SK-N-SH treated with all-trans-retinoic acid at 6 μM for 48 hours (cell line): ENCODE data around the gene ITPKB.

Source experiments
- ATAC-seq: fragments of 200-7000 bp; cut with Tn5 transposase; 3 replicates; pipeline ENCODE4 v1.9.1; 2020; ENCODE audit warnings: mild to moderate bottlenecking, moderate library complexity
- ARNTL ChIP-seq: fragments of 450-650 bp; formaldehyde crosslinking; IDR thresholded peaks from 2 replicates; pipeline ENCODE4 v1.5.0; 2020; ENCODE audit warnings: low read depth, mild to moderate bottlenecking, moderate library complexity, borderline replicate concordance
- BACH2 ChIP-seq: fragments of 250-450 bp; sonication (Bioruptor Pico); IDR thresholded peaks from 2 replicates; pipeline ENCODE4 v1.9.0; 2021; ENCODE audit warnings: mild to moderate bottlenecking, borderline replicate concordance
- CREB5 ChIP-seq: fragments of 250-450 bp; sonication (Bioruptor Pico); IDR thresholded peaks from 2 replicates; pipeline ENCODE4 v1.5.1; 2020; ENCODE audit warnings: low read depth, mild to moderate bottlenecking, moderate library complexity
- CSDC2 ChIP-seq: fragments of 250-450 bp; sonication (Bioruptor Pico); IDR thresholded peaks from 2 replicates; pipeline ENCODE4 v1.5.0; 2020; ENCODE audit warnings: mild to moderate bottlenecking, moderate library complexity
- CSRNP3 ChIP-seq: fragments of 250-450 bp; sonication (Bioruptor Pico); IDR thresholded peaks from 2 replicates; pipeline ENCODE4 v1.5.1; 2021; ENCODE audit warnings: mild to moderate bottlenecking, moderate library complexity
- ESRRG ChIP-seq: fragments of 250-450 bp; sonication (Bioruptor Pico); IDR thresholded peaks from 2 replicates; pipeline ENCODE4 v1.6.1; 2021; ENCODE audit warnings: mild to moderate bottlenecking
- GLIS3 ChIP-seq: fragments of 250-450 bp; sonication (Bioruptor Pico); IDR thresholded peaks from 2 replicates; pipeline ENCODE4 v1.5.0; 2020; ENCODE audit warnings: mild to moderate bottlenecking, moderate library complexity
- ISL1 ChIP-seq: fragments of 250-450 bp; sonication (Bioruptor Pico); IDR thresholded peaks from 2 replicates; pipeline ENCODE4 v2.1.2; 2022; ENCODE audit warnings: mild to moderate bottlenecking, moderate library complexity
- OSR1 ChIP-seq: fragments of 250-450 bp; sonication (Bioruptor Pico); IDR thresholded peaks from 2 replicates; pipeline ENCODE4 v1.8.0; 2022; ENCODE audit warnings: moderate library complexity, mild to moderate bottlenecking, inconsistent platforms
- PATZ1 ChIP-seq: fragments of 250-450 bp; sonication (Bioruptor Pico); IDR thresholded peaks from 2 replicates; pipeline ENCODE4 v1.8.0; 2020; ENCODE audit warnings: mild to moderate bottlenecking, moderate library complexity, borderline replicate concordance
- POU6F1 ChIP-seq: fragments of 250-450 bp; sonication (Bioruptor Pico); IDR thresholded peaks from 2 replicates; pipeline ENCODE4 v1.8.0; 2021; ENCODE audit warnings: low read depth, mild to moderate bottlenecking, moderate library complexity, borderline replicate concordance
- PPARA ChIP-seq: fragments of 250-450 bp; sonication (Bioruptor Pico); IDR thresholded peaks from 2 replicates; pipeline ENCODE4 v1.5.0; 2020; ENCODE audit warnings: mild to moderate bottlenecking, borderline replicate concordance
- RARB ChIP-seq: fragments of 250-450 bp; sonication (Bioruptor Pico); IDR thresholded peaks from 2 replicates; pipeline ENCODE4 v1.8.0; 2021; ENCODE audit warnings: mild to moderate bottlenecking, moderate library complexity
- SNAI2 ChIP-seq: fragments of 250-450 bp; sonication (Bioruptor Pico); IDR thresholded peaks from 2 replicates; pipeline ENCODE4 v1.5.0; 2020; ENCODE audit warnings: mild to moderate bottlenecking, moderate library complexity
- TCF4 ChIP-seq: fragments of 250-450 bp; sonication (Bioruptor Pico); IDR thresholded peaks from 2 replicates; pipeline ENCODE4 v1.8.0; 2021; ENCODE audit warnings: mild to moderate bottlenecking, moderate library complexity, borderline replicate concordance
- TOX ChIP-seq: fragments of 250-450 bp; sonication (Bioruptor Pico); IDR thresholded peaks from 2 replicates; pipeline ENCODE4 v1.8.0; 2021; ENCODE audit warnings: mild to moderate bottlenecking, moderate library complexity, borderline replicate concordance
- TSHZ2 ChIP-seq: fragments of 250-450 bp; sonication (Bioruptor Pico); IDR thresholded peaks from 2 replicates; pipeline ENCODE4 v1.5.0; 2020; ENCODE audit warnings: mild to moderate bottlenecking, moderate library complexity
- ZC3H10 ChIP-seq: fragments of 250-450 bp; sonication (Bioruptor Pico); IDR thresholded peaks from 2 replicates; pipeline ENCODE4 v1.5.1; 2021; ENCODE audit warnings: mild to moderate bottlenecking, moderate library complexity
- ZFP3 ChIP-seq: fragments of 250-450 bp; sonication (Bioruptor Pico); IDR thresholded peaks from 2 replicates; pipeline ENCODE4 v1.5.0; 2020; ENCODE audit warnings: mild to moderate bottlenecking, moderate library complexity
- ZFP30 ChIP-seq: fragments of 450-650 bp; formaldehyde crosslinking; IDR thresholded peaks from 2 replicates; pipeline ENCODE4 v1.5.0; 2022; ENCODE audit warnings: mild to moderate bottlenecking, moderate library complexity
- ZNF565 ChIP-seq: fragments of 450-650 bp; formaldehyde crosslinking; conservative IDR thresholded peaks from 2 replicates; pipeline ENCODE4 v1.5.0; 2020; ENCODE audit warnings: low read depth, mild to moderate bottlenecking, moderate library complexity
- ZNF70 ChIP-seq: fragments of 450-650 bp; formaldehyde crosslinking; IDR thresholded peaks from 2 replicates; pipeline ENCODE4 v1.5.0; 2020; ENCODE audit warnings: mild to moderate bottlenecking, moderate library complexity
- ZNF8 ChIP-seq: fragments of 450-650 bp; formaldehyde crosslinking; IDR thresholded peaks from 2 replicates; pipeline ENCODE4 v1.5.0; 2020; ENCODE audit warnings: mild to moderate bottlenecking, moderate library complexity

Gene ITPKB

GRCh38 chr1:226597616-226598454 lies 141.2 kb downstream of the ITPKB start:
- TF ChIP-seq POU6F1 (CRISPR knock-in tag), result no peak
- TF ChIP-seq ZC3H10 (CRISPR knock-in tag), result no peak
- TF ChIP-seq ZFP30, result no peak
- TF ChIP-seq ZNF70 (CRISPR knock-in tag), result no peak
- no peak for TF ChIP-seq SNAI2 (CRISPR knock-in tag)
- TF ChIP-seq ZFP3 (CRISPR knock-in tag), result no peak
- no peak for TF ChIP-seq PPARA
- TF ChIP-seq ISL1 (CRISPR knock-in tag), result no peak
- no peak for TF ChIP-seq ZNF8 (CRISPR knock-in tag)
- TF ChIP-seq CSRNP3 (CRISPR knock-in tag), result no peak
- TF ChIP-seq TSHZ2 (CRISPR knock-in tag), result no peak
- no peak for TF ChIP-seq BACH2 (CRISPR knock-in tag)
- no peak for TF ChIP-seq OSR1
- TF ChIP-seq ESRRG (CRISPR knock-in tag), result no peak
- TF ChIP-seq TOX (CRISPR knock-in tag), result no peak
- no peak for ATAC-seq

- TF ChIP-seq ZNF8 (CRISPR knock-in tag), result no peak
- no peak for TF ChIP-seq SNAI2 (CRISPR knock-in tag)
- no peak for TF ChIP-seq CREB5 (CRISPR knock-in tag)
- TF ChIP-seq ZFP3 (CRISPR knock-in tag), result no peak
- TF ChIP-seq BACH2 (CRISPR knock-in tag), result no peak
- TF ChIP-seq PATZ1 (CRISPR knock-in tag), result no peak
- no peak for TF ChIP-seq ARNTL (CRISPR knock-in tag)
- TF ChIP-seq TOX (CRISPR knock-in tag), result no peak
- TF ChIP-seq PPARA, result no peak
- no peak for TF ChIP-seq GLIS3 (CRISPR knock-in tag)
- no peak for TF ChIP-seq ZNF565
- ATAC-seq, result no peak
These were observed 142.4 kb downstream of the ITPKB start for GRCh38 chr1:226596531-226597165.

- TF ChIP-seq ESRRG (CRISPR knock-in tag) (no peak), SNAI2 (CRISPR knock-in tag) (no peak), TSHZ2 (CRISPR knock-in tag) (no peak), RARB (CRISPR knock-in tag) (no peak), OSR1 (no peak), ZFP3 (CRISPR knock-in tag) (no peak), ZFP30 (no peak), GLIS3 (CRISPR knock-in tag) (no peak), CSDC2 (CRISPR knock-in tag) (no peak), TCF4 (CRISPR knock-in tag) (no peak), ZC3H10 (CRISPR knock-in tag) (no peak), PPARA (no peak), TOX (CRISPR knock-in tag) (no peak), ISL1 (CRISPR knock-in tag) (no peak)
- ATAC-seq, result no peak
These were observed 145.5 kb downstream of the ITPKB start for GRCh38 chr1:226593541-226593940.
